Spleen (tissue), 11 donors: Measurements from ENCODE around the gene TNFRSF1B. TPM values are rescaled to one million over a fixed set of nuclear protein-coding genes. Genes with fewer than 3 reads are reported as not detected.

Experiments
- DNase-seq: peaks from one replicate; pipeline ENCODE4 v3.0.0-alpha.2; 2020
- H3K27ac ChIP-seq, 8 donors: fragments of 200-600 bp; sonication (generic) in 7 of 8; 1 replicate in 4 of 8; 2 replicates in 4 of 8; pipeline versions ENCODE4 v1.5.0 to v1.8.0; 2016 to 2021; ENCODE audit warnings: inconsistent platforms in 4 of 8, mild to moderate bottlenecking in 4 of 8, moderate library complexity in 1 of 8
- H3K27me3 ChIP-seq, 7 donors: fragments of 200-600 bp; sonication (generic) in 6 of 7; replicated peaks in 1 of 7; 1 replicate in 4 of 7; 2 replicates in 3 of 7; pipeline versions ENCODE4 v1.5.0 to v1.8.0; 2016 to 2021; ENCODE audit warnings: inconsistent platforms in 3 of 7, mild to moderate bottlenecking in 1 of 7
- H3K36me3 ChIP-seq, 6 donors: fragments of 200-600 bp; sonication (generic) in 5 of 6; 1 replicate in 4 of 6; 2 replicates in 2 of 6; pipeline versions ENCODE4 v1.5.0 to v1.8.0; 2016 to 2021; ENCODE audit warnings: inconsistent platforms in 2 of 6
- H3K4me1 ChIP-seq, 6 donors: fragments of 200-600 bp; sonication (generic) in 5 of 6; 1 replicate in 3 of 6; 2 replicates in 3 of 6; pipeline versions ENCODE4 v1.5.0 to v1.8.0; 2016 to 2021; ENCODE audit warnings: inconsistent platforms in 3 of 6
- H3K4me3 ChIP-seq, 8 donors: fragments of 200-600 bp; sonication (generic) in 7 of 8; 1 replicate in 4 of 8; 2 replicates in 4 of 8; pipeline versions ENCODE4 v1.5.0 to v1.8.0; 2016 to 2021; ENCODE audit warnings: inconsistent platforms in 4 of 8, mild to moderate bottlenecking in 4 of 8, moderate library complexity in 2 of 8
- H3K9me3 ChIP-seq, 8 donors: fragments of 200-600 bp; sonication (generic) in 7 of 8; 1 replicate in 4 of 8; 2 replicates in 4 of 8; pipeline versions ENCODE4 v1.5.0 to v1.8.0; 2016 to 2021; ENCODE audit warnings: inconsistent platforms in 4 of 8
- CTCF ChIP-seq, 11 experiments: fragments of 200-600 bp in 7 of 11; fragments of 450-650 bp in 4 of 11; sonication (generic) in 4 of 11; IDR thresholded peaks in 8 of 11; conservative IDR thresholded peaks in 3 of 11; 1 replicate in 7 of 11; 2 replicates in 4 of 11; pipeline versions ENCODE4 v1.4.0 to v1.8.0; 2016 to 2021; ENCODE audit warnings: antibody characterized with exemption in 11 of 11, inconsistent platforms in 4 of 11, mild to moderate bottlenecking in 1 of 11
- POLR2A ChIP-seq, 3 donors: fragments of 450-650 bp; IDR thresholded peaks; one replicate each; pipeline ENCODE4 v1.5.1; 2017; ENCODE audit warnings: antibody characterized with exemption in 3 of 3, mild to moderate bottlenecking in 1 of 3
- POLR2AphosphoS5 ChIP-seq, 3 donors: sonication (generic); formaldehyde crosslinking; IDR thresholded peaks; one replicate each; pipeline ENCODE4 v1.5.1; 2017; ENCODE audit warnings: antibody characterized with exemption in 3 of 3
- WGBS, 5 donors: extraction: QIAGEN DNeasy Blood & Tissue Kit in 3 of 5; methylation state at CpG; one replicate each; pipeline versions ENCODE4 v1.1.5 to v1.1.7; 2013 to 2018; 5-methylcytosine and 5-hydroxymethylcytosine counted together
- intact Hi-C: fragments of 100-400 bp; cut with DNase I; formaldehyde crosslinking; loops from one replicate; pipeline ENCODE4 v1.15.0; 2023; ENCODE audit warnings: low total_unique reads
- polyA plus RNA-seq, 3 donors: library from polyadenylated mRNA; stranded (reverse); fragments of 200-250 nt; gene quantifications; one replicate each; pipeline ENCODE4 v1.2.1, GENCODE V29; 2013
- total RNA-seq, 7 donors: library from RNA; depleted of rRNA in 3 of 7; stranded (reverse); fragments of >200 nt in 3 of 7; fragmentation: NEBNext Ultra II Directional in 4 of 7; extraction: Animal tissue kit (Norgen Biotek cat#: 25700) in 4 of 7; gene quantifications; one replicate each; pipeline versions ENCODE4 v1.1.0 to v1.2.1, GENCODE V29; 2016 to 2021
- donor health status: healthy with polysubstance abuse.
- donor health status: DM: no; HTN: no; CAD: no; lungs with moderate emphysema.
- donor health status: DM: no; HTN: no; CAD: no.
- donor health status: Bipolar disorder and iron deficiency.
- donor health status: healthy.
- donor health status: DM: no; HTN: no; CAD: no.
- donor health status: DM: yes; HTN: yes; CAD: no.

TNFRSF1B gene
- total and polyA plus RNA-seq, 10 donors, result 28.5 to 233 (median 167) TPM

GRCh38 chr1:12177156-12177998 lies 10.6 kb downstream of the TNFRSF1B start:
- peak overlapping the region; percentile 55 to 99 (median 98) for H3K27ac ChIP-seq
- intact Hi-C loops, result no loop called here
- H3K4me3 ChIP-seq, result peak overlapping the region in 2 of 8 donors; percentile 6 to 52
- 71 to 81% (median 73%) methylated on average over 23 to 24 of the region's 24 CpGs for WGBS, 5 donors
- DNase-seq, result no peak
- H3K27me3 ChIP-seq, result no peaks in the 10 kb centered on the region
- H3K9me3 ChIP-seq, result no peaks in the 10 kb centered on the region
- TF ChIP-seq POLR2AphosphoS5 (IDR thresholded peaks at IDR 0.05), result peak in 1 of 3 donors; percentile 18
- no peak for TF ChIP-seq POLR2A (IDR thresholded peaks at IDR 0.05)
- TF ChIP-seq CTCF (IDR thresholded peaks at IDR 0.05 in 8 of 11, conservative IDR thresholded peaks at IDR 0.05 in 3 of 11), result peak in 1 of 11 experiments; percentile 6
- H3K36me3 ChIP-seq, result peaks cover 0 to 65% (median 0%) of the 10 kb centered on the region in 6 donors
- H3K4me1 ChIP-seq, result peaks cover 75 to 100% (median 100%) of the 10 kb centered on the region in 6 donors

GRCh38 chr1:12177999-12178441 lies 11.2 kb downstream of the TNFRSF1B start:
- Histone ChIP-seq H3K36me3 (peaks cover 0 to 67% (median 0%) of the 10 kb centered on the region in 6 donors), H3K27me3 (no peaks in the 10 kb centered on the region), H3K9me3 (no peaks in the 10 kb centered on the region), H3K4me3 (peak overlapping the region in 2 of 8 donors; percentile 6 to 52), H3K4me1 (peaks cover 69 to 100% (median 100%) of the 10 kb centered on the region in 6 donors), H3K27ac (peak overlapping the region; percentile 55 to 99 (median 98))
- DNase-seq, result no peak
- intact Hi-C loops, result no loop called here
- WGBS, 5 donors, result 25 to 46% (median 37%) methylated on average over 11 to 14 of the region's 14 CpGs
- TF ChIP-seq CTCF (IDR thresholded peaks at IDR 0.05 in 8 of 11, conservative IDR thresholded peaks at IDR 0.05 in 3 of 11) (no peak), POLR2A (IDR thresholded peaks at IDR 0.05) (no peak), POLR2AphosphoS5 (IDR thresholded peaks at IDR 0.05) (peak; percentile 40 to 80 (median 67))

- Histone ChIP-seq H3K9me3 (no peaks in the 10 kb centered on the region), H3K27ac (peak overlapping the region; percentile 55 to 99 (median 98)), H3K27me3 (no peaks in the 10 kb centered on the region), H3K4me1 (peaks cover 67 to 100% (median 99%) of the 10 kb centered on the region in 6 donors), H3K4me3 (peak overlapping the region in 2 of 8 donors; percentile 6 to 52), H3K36me3 (peaks cover 0 to 68% (median 0%) of the 10 kb centered on the region in 6 donors)
- WGBS, 5 donors, result 57 to 67% (median 59%) methylated on average over 11 of the region's 11 CpGs
- DNase-seq, result no peak
- intact Hi-C loops, result no loop called here
- no peak for TF ChIP-seq POLR2AphosphoS5 (IDR thresholded peaks at IDR 0.05)
- TF ChIP-seq CTCF (IDR thresholded peaks at IDR 0.05 in 8 of 11, conservative IDR thresholded peaks at IDR 0.05 in 3 of 11), result no peak
- no peak for TF ChIP-seq POLR2A (IDR thresholded peaks at IDR 0.05)
Measured at GRCh38 chr1:12178511-12178910, 11.7 kb downstream of the TNFRSF1B start.

GRCh38 chr1:12179111-12179519 lies 12.3 kb downstream of the TNFRSF1B start:
- Histone ChIP-seq H3K36me3 (peaks cover 0 to 68% (median 0%) of the 10 kb centered on the region in 6 donors), H3K27ac (peak overlapping the region; percentile 55 to 99 (median 98)), H3K4me1 (peaks cover 66 to 100% (median 98%) of the 10 kb centered on the region in 6 donors), H3K27me3 (no peaks in the 10 kb centered on the region), H3K9me3 (no peaks in the 10 kb centered on the region), H3K4me3 (peak overlapping the region in 1 of 8 donors; percentile 52)
- WGBS, 5 donors, result 10 to 31% (median 18%) methylated on average over 8 to 17 of the region's 17 CpGs
- no peak for DNase-seq
- intact Hi-C loops, result no loop called here
- no peak for TF ChIP-seq CTCF (IDR thresholded peaks at IDR 0.05 in 8 of 11, conservative IDR thresholded peaks at IDR 0.05 in 3 of 11)
- TF ChIP-seq POLR2AphosphoS5 (IDR thresholded peaks at IDR 0.05), result peak; percentile 79 to 85 (median 85)
